BJ (cell line): ENCODE results near the gene CREB1. TPM values are rescaled to one million over a fixed set of nuclear protein-coding genes. Genes with fewer than 3 reads are reported as not detected.

ENCODE experiments used
- CTCF ChIA-PET: fragments of 350-600 bp; formaldehyde crosslinking; extraction: SDS; loops from one replicate; lab custom pipeline; 2021; ENCODE audit warnings: antibody characterized with exemption, inconsistent platforms; lab: Yijun Ruan, JAX
- POLR2A ChIA-PET: fragments of 300-600 bp; sonication (Branson Sonifier 250); formaldehyde crosslinking; extraction: SDS; loops from one replicate; lab custom pipeline; 2021; ENCODE audit warnings: antibody characterized with exemption; lab: Charles Lee
- DNase-seq: peaks from one replicate; pipeline ENCODE4 v3.0.0-alpha.2; 2011; ENCODE audit warnings: low read depth
- H3K27me3 ChIP-seq: 2 replicates; pipeline ENCODE4 v1.6.0; 2011; ENCODE audit warnings: low read length; ENCODE audit not compliant: control insufficient read depth, insufficient read depth
- H3K36me3 ChIP-seq: 2 replicates; pipeline ENCODE4 v1.5.1; 2011; ENCODE audit warnings: low read length; ENCODE audit not compliant: control insufficient read depth, insufficient read depth
- H3K4me3 ChIP-seq: 2 replicates; pipeline ENCODE4 v1.5.1; 2011; ENCODE audit warnings: low read depth, mild to moderate bottlenecking, control low read depth, low read length
- CTCF ChIP-seq: IDR thresholded peaks from 2 replicates; pipeline ENCODE4 v1.5.1; 2011; ENCODE audit warnings: low read depth, mild to moderate bottlenecking, control low read depth, inconsistent platforms, low read length, moderate library complexity; ENCODE audit not compliant: insufficient read depth
- polyA plus RNA-seq: library from polyadenylated mRNA; depleted of rRNA; stranded (reverse); fragments of >200 nt; gene quantifications from 2 replicates; pipeline ENCODE4 v1.2.3, GENCODE V29; 2011

Gene CREB1
- polyA plus RNA-seq, 1 experiment: 44.4 TPM

DNA sequence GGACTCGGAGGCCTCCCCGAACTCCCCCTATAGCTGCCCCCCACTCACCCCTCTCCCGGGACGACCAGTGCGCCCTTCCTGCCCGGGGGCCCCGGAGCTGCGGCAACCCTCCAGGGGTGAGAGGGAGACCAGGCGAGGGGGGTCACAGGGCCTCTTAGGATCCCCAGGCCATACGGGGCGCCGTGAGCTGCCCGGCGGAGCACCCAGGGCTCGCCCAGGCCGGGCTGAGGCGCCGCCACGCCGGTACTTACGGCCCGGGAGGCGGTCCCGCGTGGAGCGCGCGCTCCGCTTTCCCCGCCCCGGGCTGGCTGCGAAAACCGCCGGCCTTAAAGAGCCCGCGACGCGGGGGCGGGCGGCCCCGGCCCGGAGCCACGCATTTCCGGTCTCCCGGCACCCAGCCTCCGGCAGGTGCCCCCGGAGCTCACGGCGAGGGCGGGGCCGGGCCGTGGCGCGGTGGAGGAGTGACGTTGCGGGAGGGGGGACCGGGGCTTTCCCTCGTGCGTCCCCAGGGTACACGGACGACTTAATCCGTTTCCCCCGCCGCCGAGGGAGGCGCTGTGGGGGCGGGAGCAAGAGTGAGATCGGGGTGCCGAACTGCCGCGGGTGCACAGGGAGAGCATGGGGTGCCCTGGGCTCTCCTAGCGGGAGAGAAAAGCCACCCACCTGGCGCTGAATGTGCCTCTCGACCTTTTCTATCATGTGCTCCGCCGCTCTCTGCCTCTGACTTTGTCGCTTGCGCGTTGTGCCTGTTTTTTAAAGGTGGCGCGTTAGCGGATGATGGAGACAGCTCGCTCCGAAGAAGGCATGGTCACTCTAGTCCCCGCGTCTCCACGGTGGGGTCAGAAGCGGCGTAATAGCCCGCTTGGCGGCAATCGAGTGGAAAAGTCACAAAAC, 95.5 kb downstream of the CREB1 start, which contains the start of gene METTL21A:
METTL21A (minus strand) TSS at position 381 of the 894 bp plus-strand sequence. CDS start 1,019 bp downstream, outside the sequence.
- DNase-seq: no peak
- Histone ChIP-seq H3K36me3 (peaks cover 7% of the 10 kb centered on the region), H3K4me3 (peak within 1 kb of the TSS; percentile 88), H3K27me3 (no peaks in the 10 kb centered on the region)
- TF ChIP-seq CTCF: peak; percentile 60
- CTCF ChIA-PET: interaction anchor here (0.6 to 2.9 kb wide), 16 partner anchors 10 to 415 kb away, joined by 3 to 15 read pairs (median 4); partner anchors contain the start of gene CREB1
- POLR2A ChIA-PET: interaction anchor here (0.6 to 0.7 kb wide), 2 partner anchors 90 to 94 kb away, joined by 3 to 4 read pairs; no protein-coding TSS in a partner anchor

DNA sequence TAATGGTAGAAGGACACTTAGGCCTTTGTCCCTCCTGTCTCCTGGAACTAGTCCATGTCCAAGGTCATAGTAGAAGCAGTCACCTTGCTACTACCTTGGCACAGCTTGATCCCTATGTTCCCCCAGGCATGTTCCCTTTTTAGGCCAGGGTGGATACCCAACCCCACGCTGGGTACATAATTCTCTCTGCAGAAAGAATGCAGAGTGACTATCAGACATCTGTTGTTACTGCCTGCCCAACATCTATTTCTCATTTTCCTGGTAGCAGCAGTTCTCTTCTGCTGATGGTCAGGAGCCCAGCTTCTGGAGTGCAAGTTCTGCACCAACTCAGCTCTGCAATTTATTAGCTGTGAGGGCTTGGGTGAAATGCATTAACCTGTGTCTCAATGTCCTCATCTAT, 99.8 kb downstream of the CREB1 start:
- H3K4me3 ChIP-seq: no peak overlapping the region
- POLR2A ChIA-PET: no interaction called here
- no peak for TF ChIP-seq CTCF
- H3K36me3 ChIP-seq: no peaks in the 10 kb centered on the region
- H3K27me3 ChIP-seq: no peaks in the 10 kb centered on the region
- CTCF ChIA-PET: interaction anchor here (1.1 to 1.6 kb wide), 2 partner anchors 105 to 127 kb away, joined by 3 to 5 read pairs; no protein-coding TSS in a partner anchor
- DNase-seq: no peak

GRCh38 chr2:207630491-207630890, 100.7 kb downstream of the CREB1 start:
- POLR2A ChIA-PET: interaction anchor here (0.6 kb wide), 2 partner anchors 9 to 84 kb away, joined by 4 to 5 read pairs; no protein-coding TSS in a partner anchor
- H3K36me3 ChIP-seq: no peaks in the 10 kb centered on the region
- CTCF ChIA-PET: interaction anchor here (0.8 to 1.6 kb wide), 2 partner anchors 37 to 104 kb away, joined by 3 to 5 read pairs; no protein-coding TSS in a partner anchor
- no peak overlapping the region for H3K4me3 ChIP-seq
- DNase-seq: no peak
- no peak for TF ChIP-seq CTCF
- H3K27me3 ChIP-seq: no peaks in the 10 kb centered on the region

- no peak for TF ChIP-seq CTCF
- POLR2A ChIA-PET: no interaction called here
- CTCF ChIA-PET: interaction anchor here (0.6 to 1.1 kb wide), 4 partner anchors 20 to 1808 kb away, joined by 3 to 4 read pairs (median 3); no protein-coding TSS in a partner anchor
- Histone ChIP-seq H3K36me3 (no peaks in the 10 kb centered on the region), H3K4me3 (no peak overlapping the region), H3K27me3 (no peaks in the 10 kb centered on the region)
- DNase-seq: no peak
Observed at GRCh38 chr2:207632575-207633493, 103.1 kb downstream of the CREB1 start.
